Left lung (tissue), 14 donors: ENCODE data around the gene ZNF426. TPM values are rescaled to one million over a fixed set of nuclear protein-coding genes. Genes with fewer than 3 reads are reported as not detected.
A peak's percentile ranks its signal among the peaks of the same experiment; 100 is the strongest.
"Not testable (repeated sequence)": the region's sequence is repeated elsewhere in the genome, so short reads cannot be mapped to it uniquely, and the experiment has no call there.

Source experiments
- ATAC-seq: fragments of 200-7000 bp; cut with Tn5 transposase; one replicate; pipeline ENCODE4 v1.9.1; 2020; ENCODE audit warnings: moderate library complexity
- DNase-seq, 4 donors: peaks; one replicate each; pipeline ENCODE4 v3.0.0-alpha.2; 2013 to 2020
- H3K27ac ChIP-seq, 2 donors: fragments of 200-600 bp; sonication (generic) in 1 of 2; one replicate each; pipeline versions ENCODE4 v1.5.0 to v1.8.0; 2020 to 2021
- H3K27me3 ChIP-seq, 2 donors: fragments of 200-600 bp; sonication (generic) in 1 of 2; one replicate each; pipeline versions ENCODE4 v1.5.0 to v1.8.0; 2020 to 2021
- H3K36me3 ChIP-seq, 2 donors: fragments of 200-600 bp; sonication (generic) in 1 of 2; one replicate each; pipeline versions ENCODE4 v1.5.0 to v1.8.0; 2020 to 2021
- H3K4me1 ChIP-seq, 2 donors: fragments of 200-600 bp; one replicate each; pipeline ENCODE4 v1.8.0; 2021
- H3K4me3 ChIP-seq, 2 donors: fragments of 200-600 bp; sonication (generic) in 1 of 2; one replicate each; pipeline versions ENCODE4 v1.5.0 to v1.8.0; 2020 to 2021; ENCODE audit warnings: mild to moderate bottlenecking in 1 of 2
- H3K9me3 ChIP-seq, 2 donors: fragments of 200-600 bp; sonication (generic) in 1 of 2; one replicate each; pipeline versions ENCODE4 v1.5.0 to v1.8.0; 2020 to 2021
- CTCF ChIP-seq, 2 donors: fragments of 200-600 bp; sonication (generic) in 1 of 2; IDR thresholded peaks; one replicate each; pipeline versions ENCODE4 v1.5.0 to v1.8.0; 2021; ENCODE audit warnings: antibody characterized with exemption in 2 of 2
- intact Hi-C, 2 donors: fragments of 100-400 bp; cut with DNase I; formaldehyde crosslinking; loops; one replicate each; pipeline versions ENCODE4 v1.11.2 to v1.14.2; 2022
- long read RNA-seq, 12 donors: library from polyadenylated mRNA in 2 of 12; unstranded in 2 of 12; transcript quantifications; one replicate each; pipeline ENCODE4 v2.0.0 and lab custom pipeline, GENCODE V29; 2019 to 2026
- polyA plus RNA-seq, 6 donors: library from polyadenylated mRNA; unstranded; fragments of 120-200 nt; gene quantifications; one replicate each; pipeline ENCODE4 v1.2.1, GENCODE V29; 2013; ENCODE audit not compliant: insufficient read length in 6 of 6
- total RNA-seq, 2 donors: library from RNA; stranded (reverse); fragmentation: NEBNext Ultra II Directional; extraction: Animal tissue kit (Norgen Biotek cat#: 25700); gene quantifications; one replicate each; pipeline ENCODE4 v1.2.1, GENCODE V29; 2021
- donor health status: DM: no; HTN: yes; CAD: no.
- donor health status: DM: no; HTN: no; CAD: no.

ZNF426 gene
- total RNA-seq: 10 to 100 TPM; 16.1 to 18.3 TPM
- polyA plus RNA-seq: 10 to 100 TPM; 20.2 to 27.1 (median 22.7) TPM
- long read RNA-seq, donor 1, full-length matches to known transcripts: 2 of 2 reads
- long read RNA-seq, donor 1, partial matches to known transcripts: 0 of 2 reads
- long read RNA-seq, donor 1, other reads (novel, unspliced or antisense): 0 of 2 reads
- long read RNA-seq, donor 2, full-length matches to known transcripts: 6 of 6 reads
- long read RNA-seq, donor 2, partial matches to known transcripts: 0 of 6 reads
- long read RNA-seq, donor 2, other reads (novel, unspliced or antisense): 0 of 6 reads
- long read RNA-seq, donor 3, full-length matches to known transcripts: 1 of 1 reads
- long read RNA-seq, donor 3, partial matches to known transcripts: 0 of 1 reads
- long read RNA-seq, donor 3, other reads (novel, unspliced or antisense): 0 of 1 reads
- long read RNA-seq, donor 4, full-length matches to known transcripts: 3 of 9 reads
- long read RNA-seq, donor 4, partial matches to known transcripts: 3 of 9 reads
- long read RNA-seq, donor 4, other reads (novel, unspliced or antisense): 3 of 9 reads
- long read RNA-seq, donor 5, full-length matches to known transcripts: 2 of 10 reads
- long read RNA-seq, donor 5, partial matches to known transcripts: 8 of 10 reads
- long read RNA-seq, donor 5, other reads (novel, unspliced or antisense): 0 of 10 reads
- long read RNA-seq, donor 6, full-length matches to known transcripts: 1 of 7 reads
- long read RNA-seq, donor 6, partial matches to known transcripts: 6 of 7 reads
- long read RNA-seq, donor 6, other reads (novel, unspliced or antisense): 0 of 7 reads
- long read RNA-seq, donor 7, full-length matches to known transcripts: 1 of 1 reads
- long read RNA-seq, donor 7, partial matches to known transcripts: 0 of 1 reads
- long read RNA-seq, donor 7, other reads (novel, unspliced or antisense): 0 of 1 reads
- long read RNA-seq, donor 8, full-length matches to known transcripts: 2 of 2 reads
- long read RNA-seq, donor 8, partial matches to known transcripts: 0 of 2 reads
- long read RNA-seq, donor 8, other reads (novel, unspliced or antisense): 0 of 2 reads
- long read RNA-seq, donor 9: 0 reads
- long read RNA-seq, donor 10, full-length matches to known transcripts: 3 of 3 reads
- long read RNA-seq, donor 10, partial matches to known transcripts: 0 of 3 reads
- long read RNA-seq, donor 10, other reads (novel, unspliced or antisense): 0 of 3 reads
- long read RNA-seq, donor 11: 0 reads
- long read RNA-seq, donor 12: 0 reads

DNA sequence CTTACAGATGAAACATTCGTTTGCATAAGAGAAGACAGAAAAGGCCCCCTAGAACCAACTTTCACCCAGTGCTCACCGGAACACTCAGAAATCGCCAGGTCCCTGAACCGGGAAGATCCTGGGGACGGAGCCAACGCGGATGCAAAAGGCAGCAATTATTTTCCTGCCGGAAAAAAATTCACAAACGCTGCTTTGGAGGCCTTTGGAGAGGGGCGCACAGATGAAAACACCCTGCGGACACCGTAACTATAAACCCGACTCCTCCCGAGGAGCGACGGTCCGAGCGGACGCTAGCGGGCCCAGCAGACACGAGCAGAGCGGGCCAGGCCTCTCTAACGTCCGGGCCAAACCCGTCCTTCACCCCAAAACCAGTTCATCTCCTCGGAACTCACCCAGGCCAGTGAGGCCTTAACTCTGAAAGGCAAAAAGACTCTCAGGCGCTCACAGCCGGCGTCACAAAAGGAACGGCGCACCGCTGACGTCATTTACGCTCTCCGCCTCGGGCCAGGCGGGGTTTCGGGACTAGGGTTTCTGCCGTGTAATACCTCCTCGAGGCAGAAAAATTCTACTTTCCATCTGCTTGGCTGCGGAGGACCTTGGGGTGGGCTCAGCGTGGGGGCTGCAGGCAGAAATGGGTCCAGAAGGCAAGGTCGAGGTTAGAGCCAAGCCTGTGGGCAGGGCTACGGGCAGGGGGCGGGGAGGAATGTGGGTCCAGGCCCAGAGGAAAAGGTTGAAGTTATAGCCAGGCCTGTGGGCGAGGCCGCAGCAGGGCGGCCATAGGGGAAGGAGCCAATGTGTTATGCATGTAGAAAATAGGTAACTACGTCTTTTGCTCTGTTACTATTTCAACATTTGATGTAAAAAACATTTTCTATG is at the start of gene ZNF426:
ZNF426 (minus strand) TSS at position 463 of the 876 bp plus-strand sequence. CDS start 2,413 bp downstream, outside the sequence.
- Histone ChIP-seq H3K36me3 (peaks cover 4 to 35% of the 10 kb centered on the region in 2 donors), H3K9me3 (peaks cover 0 to 33% of the 10 kb centered on the region in 2 donors), H3K27me3 (no peaks in the 10 kb centered on the region), H3K27ac (peak within 1 kb of the TSS; percentile 92 to 95), H3K4me3 (peak within 1 kb of the TSS; percentile 60 to 64), H3K4me1 (peaks cover 4 to 17% of the 10 kb centered on the region in 2 donors)
- TF ChIP-seq CTCF (IDR thresholded peaks at IDR 0.05): no peak
- intact Hi-C loops: no loop called here
- peak; percentile 98 for ATAC-seq
- peak; percentile 90 to 94 (median 93) for DNase-seq

DNA sequence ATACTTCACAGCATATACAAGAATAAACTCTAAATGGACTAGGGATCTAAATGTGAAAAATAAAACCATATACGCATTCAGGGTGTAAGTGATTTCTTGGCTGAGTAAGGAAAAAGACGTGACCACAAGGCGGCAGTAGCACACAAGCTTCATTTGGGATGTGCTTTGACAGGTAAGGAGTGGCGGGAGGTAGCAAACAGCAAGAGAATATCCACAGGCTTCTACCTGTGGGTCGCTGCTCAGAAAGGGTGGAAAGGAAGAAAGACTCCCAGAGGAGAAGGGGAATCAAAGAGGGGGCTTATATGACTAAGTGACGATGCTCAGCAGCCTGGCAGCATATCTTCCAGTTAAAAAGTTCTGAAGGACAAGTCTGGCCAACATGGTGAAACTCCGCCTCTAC is 48.3 kb upstream of the ZNF426 start:
- Histone ChIP-seq H3K4me3 (no peak overlapping the region), H3K36me3 (peaks cover 0 to 9% of the 10 kb centered on the region in 2 donors), H3K4me1 (peaks cover 0 to 24% of the 10 kb centered on the region in 2 donors), H3K27ac (no peak overlapping the region), H3K9me3 (peaks cover 0 to 1% of the 10 kb centered on the region in 2 donors), H3K27me3 (peaks cover 0 to 30% of the 10 kb centered on the region in 2 donors)
- TF ChIP-seq CTCF (IDR thresholded peaks at IDR 0.05): peak; percentile 39 to 58
- intact Hi-C loops: no loop called here
- ATAC-seq (peak; percentile 73), DNase-seq (peak in 2 of 4 donors; percentile 57 to 63)

GRCh38 chr19:9584073-9584833 is 45.8 kb upstream of the ZNF426 start, which contains the start of gene ZNF121:
Gene ZNF121 (minus strand): TSS chr19:9584504. CDS start chr19:9568097, 16,407 bp downstream.
- H3K27ac ChIP-seq: peak within 1 kb of the TSS; percentile 84 to 90
- H3K9me3 ChIP-seq: peaks cover 0 to 17% of the 10 kb centered on the region in 2 donors
- peaks cover 0 to 27% of the 10 kb centered on the region in 2 donors for H3K4me1 ChIP-seq
- intact Hi-C loops: no loop called here
- peaks cover 0 to 22% of the 10 kb centered on the region in 2 donors for H3K27me3 ChIP-seq
- ATAC-seq (peak; percentile 97), DNase-seq (peak; percentile 88 to 94 (median 92))
- H3K36me3 ChIP-seq: peaks cover 0 to 32% of the 10 kb centered on the region in 2 donors
- peak within 1 kb of the TSS; percentile 65 to 74 for H3K4me3 ChIP-seq
- no peak for TF ChIP-seq CTCF (IDR thresholded peaks at IDR 0.05)

GRCh38 chr19:9582081-9582725 is 43.8 kb upstream of the ZNF426 start:
- Histone ChIP-seq H3K4me1 (peaks cover 0 to 27% of the 10 kb centered on the region in 2 donors), H3K36me3 (peaks cover 0 to 50% of the 10 kb centered on the region in 2 donors), H3K9me3 (peaks cover 0 to 36% of the 10 kb centered on the region in 2 donors)
- H3K4me3 ChIP-seq, ATAC-seq, H3K27me3 ChIP-seq, H3K27ac ChIP-seq, DNase-seq, intact Hi-C loops: not testable (repeated sequence)
